Trophoblast cell (in vitro differentiated cells and primary cell): ENCODE data around the gene KDM4B.

Experiments
- DNase-seq, 2 donors: peaks; one replicate each; pipeline ENCODE4 v3.0.0-alpha.2; 2016
- H2AFZ ChIP-seq: 2 replicates; pipeline ENCODE4 v1.6.1; 2013; ENCODE audit warnings: low read length, moderate library complexity, mild to moderate bottlenecking; ENCODE audit not compliant: insufficient read depth, poor library complexity
- H2AK5ac ChIP-seq: 2 replicates; pipeline ENCODE4 v1.6.1; 2013; ENCODE audit warnings: mild to moderate bottlenecking, low read length
- H2BK120ac ChIP-seq: 2 replicates; pipeline ENCODE4 v1.6.1; 2013; ENCODE audit warnings: low read length, mild to moderate bottlenecking, moderate library complexity; ENCODE audit not compliant: insufficient read depth, poor library complexity
- H2BK12ac ChIP-seq: 2 replicates; pipeline ENCODE4 v1.6.1; 2013; ENCODE audit warnings: mild to moderate bottlenecking, low read length, moderate library complexity
- H2BK5ac ChIP-seq: 2 replicates; pipeline ENCODE4 v1.6.1; 2013; ENCODE audit warnings: low read length, low read depth, moderate library complexity, mild to moderate bottlenecking; ENCODE audit not compliant: poor library complexity
- H3K14ac ChIP-seq: 2 replicates; pipeline ENCODE4 v1.6.1; 2013; ENCODE audit warnings: mild to moderate bottlenecking, low read length
- H3K18ac ChIP-seq: 2 replicates; pipeline ENCODE4 v1.6.1; 2013; ENCODE audit warnings: mild to moderate bottlenecking, low read length
- H3K23ac ChIP-seq: 2 replicates; pipeline ENCODE4 v1.6.1; 2013; ENCODE audit warnings: low read length
- H3K27ac ChIP-seq: 2 replicates; pipeline ENCODE4 v1.5.1; 2013; ENCODE audit warnings: low read depth, mild to moderate bottlenecking, inconsistent platforms, low read length, moderate library complexity
- H3K27me3 ChIP-seq: 2 replicates; pipeline ENCODE4 v1.6.1; 2013; ENCODE audit warnings: inconsistent platforms, mild to moderate bottlenecking, low read length, moderate library complexity; ENCODE audit not compliant: insufficient read depth
- H3K36me3 ChIP-seq, 2 experiments: 1 replicate in 1 of 2; 2 replicates in 1 of 2; pipeline ENCODE4 v1.6.1; 2013; ENCODE audit warnings: low read length in 2 of 2, mild to moderate bottlenecking in 2 of 2, moderate library complexity in 1 of 2; ENCODE audit not compliant: insufficient read depth in 2 of 2, control insufficient read depth in 1 of 2
- H3K4ac ChIP-seq: 2 replicates; pipeline ENCODE4 v1.6.1; 2013; ENCODE audit warnings: low read depth, mild to moderate bottlenecking, low read length, moderate library complexity
- H3K4me1 ChIP-seq, 2 experiments: 1 replicate in 1 of 2; 2 replicates in 1 of 2; pipeline ENCODE4 v1.6.1; 2013; ENCODE audit warnings: low read length in 2 of 2, mild to moderate bottlenecking in 2 of 2, moderate library complexity in 1 of 2; ENCODE audit not compliant: insufficient read depth in 2 of 2, control insufficient read depth in 1 of 2
- H3K4me2 ChIP-seq: 2 replicates; pipeline ENCODE4 v1.6.1; 2013; ENCODE audit warnings: inconsistent platforms, mild to moderate bottlenecking, low read length, moderate library complexity
- H3K4me3 ChIP-seq: 2 replicates; pipeline ENCODE4 v1.5.1; 2013; ENCODE audit warnings: mild to moderate bottlenecking, low read depth, low read length, inconsistent platforms
- H3K79me1 ChIP-seq: one replicate; pipeline ENCODE4 v1.6.1; 2013; ENCODE audit warnings: low read length
- H3K79me2 ChIP-seq: 2 replicates; pipeline ENCODE4 v1.6.1; 2013; ENCODE audit warnings: low read length, mild to moderate bottlenecking; ENCODE audit not compliant: control insufficient read depth, insufficient read depth, poor library complexity
- H3K9ac ChIP-seq: 2 replicates; pipeline ENCODE4 v1.6.1; 2013; ENCODE audit warnings: mild to moderate bottlenecking, low read length
- H3K9me3 ChIP-seq: 2 replicates; pipeline ENCODE4 v1.6.1; 2013; ENCODE audit warnings: low read depth, mild to moderate bottlenecking, control low read depth, inconsistent platforms, low read length; ENCODE audit not compliant: insufficient read depth
- H4K12ac ChIP-seq: 2 replicates; pipeline ENCODE4 v1.6.1; 2013; ENCODE audit warnings: low read depth, mild to moderate bottlenecking, low read length, moderate library complexity
- H4K8ac ChIP-seq: 2 replicates; pipeline ENCODE4 v1.6.1; 2013; ENCODE audit warnings: low read depth, mild to moderate bottlenecking, low read length, moderate library complexity
- H4K91ac ChIP-seq: one replicate; pipeline ENCODE4 v1.6.1; 2013; ENCODE audit warnings: low read depth, mild to moderate bottlenecking, low read length, moderate library complexity
- WGBS: extraction: QIAGEN DNeasy Blood & Tissue Kit; methylation state at CpG from one replicate; pipeline ENCODE4 v1.1.7; 2013; ENCODE audit warnings: missing lambda C conversion rate; ENCODE audit not compliant: insufficient read length, insufficient coverage; ENCODE audit errors: extremely low coverage; 5-methylcytosine and 5-hydroxymethylcytosine counted together

Gene KDM4B

GRCh38 chr19:4966591-4966990 lies 2.3 kb upstream of the KDM4B start:
- H3K23ac ChIP-seq = no peak overlapping the region
- H3K27me3 ChIP-seq = no peaks in the 10 kb centered on the region
- no peak overlapping the region for H2BK120ac ChIP-seq
- no peak overlapping the region for H2BK5ac ChIP-seq
- H4K12ac ChIP-seq = no peak overlapping the region
- no peak overlapping the region for H2BK12ac ChIP-seq
- H3K4ac ChIP-seq = no peak overlapping the region
- H2AK5ac ChIP-seq = no peak overlapping the region
- no peak overlapping the region for H3K27ac ChIP-seq
- no peak overlapping the region for H2AFZ ChIP-seq
- no peak overlapping the region for H3K4me3 ChIP-seq
- no peak for DNase-seq
- H3K9ac ChIP-seq = no peak overlapping the region
- H3K14ac ChIP-seq = no peak overlapping the region
- no peak overlapping the region for H4K8ac ChIP-seq
- H3K4me2 ChIP-seq = no peak overlapping the region
- peaks cover 20% of the 10 kb centered on the region for H3K79me1 ChIP-seq
- H3K4me1 ChIP-seq = peaks cover 8 to 13% of the 10 kb centered on the region in 2 experiments
- H3K79me2 ChIP-seq = peaks cover 20% of the 10 kb centered on the region
- no CpG with 5 or more reads among the region's 6 CpGs for WGBS
- no peak overlapping the region for H4K91ac ChIP-seq
- peaks cover 1% of the 10 kb centered on the region for H3K9me3 ChIP-seq
- no peak overlapping the region for H3K18ac ChIP-seq
- H3K36me3 ChIP-seq = peaks cover 4 to 5% of the 10 kb centered on the region in 2 experiments

- Histone ChIP-seq H3K79me1 (peaks cover 30% of the 10 kb centered on the region), H3K27ac (no peak overlapping the region), H4K8ac (peak overlapping the region; percentile 72), H3K4ac (peak overlapping the region; percentile 18), H2BK120ac (peak overlapping the region; percentile 20), H3K4me1 (peaks cover 21 to 26% of the 10 kb centered on the region in 2 experiments), H3K36me3 (peaks cover 0 to 2% of the 10 kb centered on the region in 2 experiments), H2BK12ac (peak overlapping the region; percentile 12), H4K91ac (peak overlapping the region; percentile 80), H3K4me3 (peak overlapping the region; percentile 67), H3K79me2 (peaks cover 33% of the 10 kb centered on the region), H2AK5ac (peak overlapping the region; percentile 32), H2BK5ac (peak overlapping the region; percentile 42), H3K27me3 (no peaks in the 10 kb centered on the region), H3K9me3 (no peaks in the 10 kb centered on the region), H3K4me2 (peak overlapping the region; percentile 75), H3K23ac (no peak overlapping the region), H3K9ac (no peak overlapping the region), H4K12ac (peak overlapping the region; percentile 68), H3K18ac (peak overlapping the region; percentile 3), H2AFZ (peak overlapping the region; percentile 42), H3K14ac (peak overlapping the region; percentile 38)
- peak; percentile 87 to 92 for DNase-seq
- WGBS = no CpG with 5 or more reads among the region's 16 CpGs
These were observed 1.0 kb upstream of the KDM4B start for GRCh38 chr19:4967738-4968461.

GRCh38 chr19:4969292-4969771 lies 419 bp downstream of the KDM4B start:
- WGBS = no CpG with 5 or more reads among the region's 54 CpGs
- peaks cover 25 to 26% of the 10 kb centered on the region in 2 experiments for H3K4me1 ChIP-seq
- H3K18ac ChIP-seq = peak overlapping the region; percentile 63
- H3K9ac ChIP-seq = peak overlapping the region; percentile 92
- no peak overlapping the region for H2AFZ ChIP-seq
- no peak overlapping the region for H2BK12ac ChIP-seq
- peak overlapping the region; percentile 99 for H3K4me2 ChIP-seq
- H2AK5ac ChIP-seq = no peak overlapping the region
- H4K91ac ChIP-seq = peak overlapping the region; percentile 79
- peak overlapping the region; percentile 47 for H3K4ac ChIP-seq
- peaks cover 35% of the 10 kb centered on the region for H3K79me2 ChIP-seq
- peak overlapping the region; percentile 79 for H3K4me3 ChIP-seq
- no peaks in the 10 kb centered on the region for H3K9me3 ChIP-seq
- H2BK5ac ChIP-seq = no peak overlapping the region
- no peak overlapping the region for H2BK120ac ChIP-seq
- H3K79me1 ChIP-seq = peaks cover 30% of the 10 kb centered on the region
- H3K27me3 ChIP-seq = no peaks in the 10 kb centered on the region
- DNase-seq = no peak
- peak overlapping the region; percentile 87 for H3K14ac ChIP-seq
- H4K12ac ChIP-seq = no peak overlapping the region
- H3K36me3 ChIP-seq = peaks cover 0 to 2% of the 10 kb centered on the region in 2 experiments
- H3K27ac ChIP-seq = peak overlapping the region; percentile 35
- H3K23ac ChIP-seq = no peak overlapping the region
- H4K8ac ChIP-seq = no peak overlapping the region

- H3K14ac ChIP-seq = peak overlapping the region; percentile 49
- H2BK12ac ChIP-seq = no peak overlapping the region
- H3K36me3 ChIP-seq = peaks cover 0 to 2% of the 10 kb centered on the region in 2 experiments
- H2BK120ac ChIP-seq = no peak overlapping the region
- H3K18ac ChIP-seq = peak overlapping the region; percentile 55
- peak overlapping the region; percentile 36 for H4K91ac ChIP-seq
- peak overlapping the region; percentile 79 for H3K4me3 ChIP-seq
- H3K4me2 ChIP-seq = peak overlapping the region; percentile 99
- peak overlapping the region; percentile 0 for H4K12ac ChIP-seq
- WGBS = no CpG with 5 or more reads among the region's 25 CpGs
- peak overlapping the region; percentile 47 for H3K4ac ChIP-seq
- H3K9ac ChIP-seq = peak overlapping the region; percentile 84
- H3K79me1 ChIP-seq = peaks cover 32% of the 10 kb centered on the region
- DNase-seq = peak in 1 of 2 donors; percentile 46
- H4K8ac ChIP-seq = peak overlapping the region; percentile 12
- H3K27ac ChIP-seq = peak overlapping the region; percentile 35
- H2AFZ ChIP-seq = no peak overlapping the region
- peaks cover 37% of the 10 kb centered on the region for H3K79me2 ChIP-seq
- peak overlapping the region; percentile 12 for H2BK5ac ChIP-seq
- peaks cover 27 to 29% of the 10 kb centered on the region in 2 experiments for H3K4me1 ChIP-seq
- no peak overlapping the region for H2AK5ac ChIP-seq
- H3K27me3 ChIP-seq = no peaks in the 10 kb centered on the region
- H3K9me3 ChIP-seq = no peaks in the 10 kb centered on the region
- H3K23ac ChIP-seq = peak overlapping the region; percentile 42
These were observed 1.0 kb downstream of the KDM4B start for GRCh38 chr19:4969772-4970531.
